Bone marrow (tissue), 2 donors: ENCODE measurements around the gene SSX1.
"Not testable (repeated sequence)": the region's sequence is repeated elsewhere in the genome, so short reads cannot be mapped to it uniquely, and the experiment has no call there.

Experiments
- DNase-seq, 2 donors: peaks; one replicate each; lab custom pipeline; 2025; lab: John Stamatoyannopoulos, UW

Gene SSX1

DNA sequence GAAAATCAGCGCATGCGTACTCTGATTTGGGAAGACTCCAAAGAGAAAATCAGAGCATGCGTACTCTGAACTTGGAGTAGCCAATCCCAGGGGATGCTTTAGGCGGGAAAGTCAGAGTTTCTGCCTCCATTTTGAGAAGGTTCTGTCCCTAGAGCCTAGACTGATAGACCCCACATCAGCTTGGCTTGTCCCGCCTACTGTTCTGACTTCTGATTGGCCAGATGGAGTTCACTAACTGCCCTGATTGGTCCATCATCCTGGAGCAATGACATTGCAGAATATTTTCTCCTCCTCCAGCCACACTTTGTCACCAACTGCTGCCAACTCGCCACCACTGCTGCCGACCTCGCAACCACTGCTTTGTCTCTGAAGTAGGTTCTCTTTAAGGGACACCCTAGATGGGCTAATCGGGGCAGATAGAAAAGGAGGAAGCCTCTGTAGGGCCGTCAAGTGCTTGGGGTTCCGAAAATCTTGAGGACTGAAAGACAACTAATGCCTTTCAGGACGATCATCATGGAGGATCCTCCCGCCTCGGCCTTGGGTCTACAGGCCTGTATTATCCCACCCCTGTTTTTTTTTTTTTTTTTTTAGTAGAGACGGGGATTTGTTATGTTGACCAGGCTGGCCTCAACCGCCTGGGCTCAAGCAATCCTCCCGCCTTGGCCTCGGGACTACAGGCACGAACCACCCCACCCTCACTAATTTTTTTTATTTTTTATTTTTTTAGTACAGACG lies at the start of gene SSX1:
Gene SSX1 (plus strand): TSS at position 331 of the 735 bp plus-strand sequence. CDS start 1,850 bp downstream, outside the sequence.
- DNase-seq = not testable (repeated sequence)

DNA sequence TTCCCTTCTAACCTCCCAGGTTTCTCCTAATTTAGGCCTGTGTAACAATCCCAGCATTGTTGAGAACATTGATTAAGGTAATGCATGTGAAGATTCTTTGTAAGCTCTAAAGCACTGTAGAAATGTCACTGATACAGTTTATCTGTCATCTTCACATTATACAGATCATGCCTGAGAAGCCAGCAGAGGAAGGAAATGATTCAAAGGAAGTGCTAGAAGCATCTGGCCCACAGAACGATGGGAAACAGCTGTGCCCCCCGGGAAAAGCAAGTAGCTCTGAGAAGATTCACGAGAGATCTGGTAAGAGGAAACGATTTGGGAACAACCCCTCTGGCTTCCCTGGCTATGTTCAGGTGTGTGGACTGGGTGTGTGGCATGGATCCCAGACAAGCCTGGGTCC lies 40.9 kb upstream of the SSX1 start:
- not testable (repeated sequence) for DNase-seq

DNA sequence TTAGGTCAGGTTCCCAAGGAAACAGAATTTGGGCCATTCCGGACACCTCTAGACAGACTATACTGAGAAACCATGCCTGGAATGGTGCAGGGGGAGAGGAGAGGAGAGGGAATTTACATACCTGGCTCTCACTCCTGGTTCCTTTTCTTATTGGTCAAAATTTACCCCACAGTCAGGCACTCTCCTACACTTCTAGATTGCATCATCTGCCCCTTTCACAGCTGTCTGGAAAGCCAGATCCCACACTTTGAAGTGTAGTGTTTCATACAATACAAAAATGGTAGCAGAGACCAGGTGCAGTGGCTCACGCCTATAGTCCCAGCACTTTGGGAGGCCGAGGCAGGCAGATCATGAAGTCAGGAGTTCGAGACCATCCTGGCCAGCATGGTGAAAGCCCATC lies 31.0 kb upstream of the SSX1 start:
- not testable (repeated sequence) for DNase-seq

GRCh38 chrX:48252945-48253344 lies 2.2 kb upstream of the SSX1 start:
- not testable (repeated sequence) for DNase-seq

GRCh38 chrX:48274365-48274764 lies 19.2 kb downstream of the SSX1 start:
- DNase-seq = not testable (repeated sequence)

DNA sequence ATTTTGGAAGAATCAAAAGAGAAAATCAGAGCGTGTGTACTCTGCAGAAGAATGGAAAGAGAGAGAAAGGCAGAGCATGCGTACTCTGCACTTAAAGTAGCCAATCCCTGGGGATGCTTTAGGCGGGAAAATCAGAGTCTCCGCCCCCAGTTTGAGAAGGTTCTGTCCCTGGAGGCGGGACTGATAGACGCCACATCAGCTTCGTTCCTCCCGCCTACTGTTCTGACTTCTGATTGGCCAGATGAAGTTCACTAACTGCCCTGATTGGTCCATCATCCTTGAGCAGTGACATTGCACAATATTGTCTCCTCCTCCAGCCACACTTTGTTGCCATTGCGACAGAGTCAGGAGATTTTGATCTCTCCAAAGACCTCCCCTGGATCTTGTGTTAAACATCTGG lies 23.8 kb downstream of the SSX1 start:
- DNase-seq = no peak

DNA sequence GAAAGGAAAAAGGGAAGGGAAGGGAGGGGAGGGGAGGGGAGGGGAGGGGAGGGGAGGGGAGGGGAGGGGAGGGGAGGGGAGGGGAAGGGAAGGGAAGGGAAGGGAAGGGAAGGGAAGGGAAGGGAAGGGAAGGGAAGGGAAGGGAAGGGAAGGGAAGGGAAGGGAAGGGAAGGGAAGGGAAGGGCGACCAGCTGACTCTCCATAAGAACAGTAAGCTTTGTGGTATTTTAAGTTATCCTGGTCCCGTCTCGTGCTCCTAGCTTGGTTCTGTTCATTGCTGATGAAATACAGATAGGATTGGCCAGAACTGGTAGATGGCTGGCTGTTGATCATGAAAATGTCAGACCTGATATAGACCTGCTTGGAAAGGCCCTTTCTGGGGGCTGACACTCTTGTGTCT lies 25.5 kb downstream of the SSX1 start:
- not testable (repeated sequence) for DNase-seq

- DNase-seq = no peak
These were observed 51.0 kb downstream of the SSX1 start for GRCh38 chrX:48306175-48306574.

DNA sequence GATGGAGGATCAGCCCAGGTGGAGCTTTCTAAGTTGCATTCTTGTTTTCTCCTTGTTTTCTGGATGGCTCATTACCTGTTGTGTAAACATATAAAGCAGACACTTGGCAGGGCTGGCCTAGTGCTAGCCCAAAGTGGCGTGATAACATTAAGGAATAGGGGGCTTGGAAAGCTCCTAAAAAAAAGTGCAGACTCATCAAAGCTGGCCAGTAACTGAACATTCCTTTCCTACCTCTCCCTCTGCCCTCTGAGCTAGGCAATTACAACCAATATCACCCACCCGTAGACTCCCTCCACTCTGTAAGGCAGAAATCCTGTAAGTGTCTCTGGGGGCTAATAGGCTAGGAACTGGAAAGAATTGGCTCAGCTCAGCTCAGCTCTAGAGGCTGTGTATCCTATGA lies 58.8 kb downstream of the SSX1 start:
- DNase-seq = not testable (repeated sequence)
